B cell (primary cell): ENCODE measurements around the gene ISCU.
"Not testable (repeated sequence)": the region's sequence is repeated elsewhere in the genome, so short reads cannot be mapped to it uniquely, and the experiment has no call there.

Experiments
- EZH2 ChIP-seq: IDR thresholded peaks from 2 replicates; pipeline ENCODE4 v1.6.1; 2012; ENCODE audit warnings: borderline replicate concordance, low read depth, mild to moderate bottlenecking, moderate library complexity, low read length; ENCODE audit not compliant: insufficient read depth, poor library complexity, severe bottlenecking
- TF ChIP-seq, protein P1 (sequence below): fragments of 200-600 bp; IDR thresholded peaks from one replicate; pipeline ENCODE4 v1.8.0; 2022; ENCODE audit warnings: antibody characterized with exemption, mild to moderate bottlenecking

DNA sequence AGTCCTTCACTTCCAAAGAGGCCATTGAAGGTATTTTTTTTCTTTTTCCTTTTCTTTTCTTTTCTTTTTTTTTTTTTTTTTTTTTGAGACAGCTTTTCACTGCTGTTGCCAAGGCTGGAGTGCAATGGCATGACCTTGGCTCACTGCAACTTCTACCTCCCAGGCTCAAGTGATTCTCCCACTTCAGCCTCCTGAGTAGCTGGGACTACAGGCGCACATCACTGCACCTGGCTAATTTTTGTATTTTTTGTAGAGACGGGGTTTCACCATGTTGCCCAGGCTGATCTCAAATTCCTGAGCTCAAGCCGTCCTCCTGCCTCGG is 56.5 kb downstream of the ISCU start:
- TF ChIP-seq, protein P1, sequence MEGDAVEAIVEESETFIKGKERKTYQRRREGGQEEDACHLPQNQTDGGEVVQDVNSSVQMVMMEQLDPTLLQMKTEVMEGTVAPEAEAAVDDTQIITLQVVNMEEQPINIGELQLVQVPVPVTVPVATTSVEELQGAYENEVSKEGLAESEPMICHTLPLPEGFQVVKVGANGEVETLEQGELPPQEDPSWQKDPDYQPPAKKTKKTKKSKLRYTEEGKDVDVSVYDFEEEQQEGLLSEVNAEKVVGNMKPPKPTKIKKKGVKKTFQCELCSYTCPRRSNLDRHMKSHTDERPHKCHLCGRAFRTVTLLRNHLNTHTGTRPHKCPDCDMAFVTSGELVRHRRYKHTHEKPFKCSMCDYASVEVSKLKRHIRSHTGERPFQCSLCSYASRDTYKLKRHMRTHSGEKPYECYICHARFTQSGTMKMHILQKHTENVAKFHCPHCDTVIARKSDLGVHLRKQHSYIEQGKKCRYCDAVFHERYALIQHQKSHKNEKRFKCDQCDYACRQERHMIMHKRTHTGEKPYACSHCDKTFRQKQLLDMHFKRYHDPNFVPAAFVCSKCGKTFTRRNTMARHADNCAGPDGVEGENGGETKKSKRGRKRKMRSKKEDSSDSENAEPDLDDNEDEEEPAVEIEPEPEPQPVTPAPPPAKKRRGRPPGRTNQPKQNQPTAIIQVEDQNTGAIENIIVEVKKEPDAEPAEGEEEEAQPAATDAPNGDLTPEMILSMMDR: not testable (repeated sequence)
- TF ChIP-seq EZH2: not testable (repeated sequence)
